DMS53 treated with DMSO at 0.1 percent for 48 hours (cell line): ENCODE data around the gene PHYKPL.
A peak's percentile ranks its signal among the peaks of the same experiment; 100 is the strongest.
"Not testable (repeated sequence)": the region's sequence is repeated elsewhere in the genome, so short reads cannot be mapped to it uniquely, and the experiment has no call there.

Experiments
- DNase-seq: peaks from one replicate; lab custom pipeline; 2025; ENCODE audit not compliant: unreplicated experiment; lab: John Stamatoyannopoulos, UW

The PHYKPL gene

GRCh38 chr5:178208540-178209227 is 23.9 kb downstream of the PHYKPL start:
- DNase-seq = no peak

GRCh38 chr5:178207917-178208280 is 24.7 kb downstream of the PHYKPL start:
- no peak for DNase-seq

GRCh38 chr5:178207183-178207916 is 25.3 kb downstream of the PHYKPL start:
- DNase-seq = no peak

- no peak for DNase-seq
Measured at GRCh38 chr5:178206166-178207101, 26.2 kb downstream of the PHYKPL start.

- no peak for DNase-seq
Measured at GRCh38 chr5:178205749-178206047, 26.9 kb downstream of the PHYKPL start.

- peak; percentile 38 for DNase-seq
Measured at GRCh38 chr5:178204935-178205748, 27.5 kb downstream of the PHYKPL start.

- peak; percentile 86 for DNase-seq
Measured at GRCh38 chr5:178204182-178204934, 28.2 kb downstream of the PHYKPL start, which contains the start of gene HNRNPAB. HNRNPAB (plus strand) TSS chr5:178204533; CDS start chr5:178204838, 305 bp downstream.

GRCh38 chr5:178203670-178204181 is 28.9 kb downstream of the PHYKPL start:
- no peak for DNase-seq

GRCh38 chr5:178202541-178202940 is 30.1 kb downstream of the PHYKPL start:
- DNase-seq = no peak

- no peak for DNase-seq
Measured at GRCh38 chr5:178201927-178202235, 30.7 kb downstream of the PHYKPL start.

GRCh38 chr5:178201221-178201926 is 31.2 kb downstream of the PHYKPL start:
- DNase-seq = no peak

GRCh38 chr5:178199581-178200434 is 32.8 kb downstream of the PHYKPL start:
- no peak for DNase-seq

- no peak for DNase-seq
Measured at GRCh38 chr5:178198706-178199105, 33.9 kb downstream of the PHYKPL start.

GRCh38 chr5:178198151-178198550 is 34.5 kb downstream of the PHYKPL start:
- not testable (repeated sequence) for DNase-seq

GRCh38 chr5:178196986-178197385 is 35.6 kb downstream of the PHYKPL start:
- no peak for DNase-seq

- no peak for DNase-seq
Measured at GRCh38 chr5:178196281-178196812, 36.3 kb downstream of the PHYKPL start.

- DNase-seq = no peak
Measured at GRCh38 chr5:178194026-178194425, 38.6 kb downstream of the PHYKPL start.

GRCh38 chr5:178193251-178193809 is 39.3 kb downstream of the PHYKPL start:
- no peak for DNase-seq
